Activated B cell treated with CpG ODN at 0.5 μM for 24 hours (primary cell): ENCODE results near the gene STYXL2. TPM values are rescaled to one million over a fixed set of nuclear protein-coding genes. Genes with fewer than 3 reads are reported as not detected.

ENCODE experiments used
- ATAC-seq: fragments of 200-7000 bp; cut with Tn5 transposase; one replicate; pipeline ENCODE4 v1.10.0; 2021; ENCODE audit warnings: low read depth, mild to moderate bottlenecking, moderate library complexity
- CTCF ChIA-PET: fragments of 350-600 bp; sonication (Branson Sonifier 250); formaldehyde crosslinking; loops from one replicate; lab custom pipeline; 2021; ENCODE audit warnings: antibody characterized with exemption; lab: Charles Lee
- POLR2A ChIA-PET: fragments of 350-600 bp; sonication (Branson Sonifier 250); formaldehyde crosslinking; loops from one replicate; lab custom pipeline; 2021; ENCODE audit warnings: antibody characterized with exemption; lab: Charles Lee
- DNase-seq: peaks from one replicate; pipeline ENCODE4 v3.0.0; 2022
- H3K27ac Mint-ChIP-seq: one replicate; pipeline ENCODE4 v1.8.0; 2020; ENCODE audit warnings: mixed read lengths
- H3K27me3 Mint-ChIP-seq: one replicate; pipeline ENCODE4 v1.8.0; 2021; ENCODE audit warnings: mixed read lengths
- H3K36me3 Mint-ChIP-seq: one replicate; pipeline ENCODE4 v1.8.0; 2021; ENCODE audit warnings: low read depth, mixed read lengths
- H3K4me1 Mint-ChIP-seq: one replicate; pipeline ENCODE4 v1.8.0; 2021; ENCODE audit warnings: mixed read lengths
- H3K4me3 Mint-ChIP-seq: one replicate; pipeline ENCODE4 v1.8.0; 2020; ENCODE audit warnings: mild to moderate bottlenecking, mixed read lengths
- H3K9me3 Mint-ChIP-seq: one replicate; pipeline ENCODE4 v1.8.0; 2020; ENCODE audit warnings: mixed read lengths
- CTCF ChIP-seq: fragments of 200-600 bp; IDR thresholded peaks from one replicate; pipeline ENCODE4 v1.8.0; 2022; ENCODE audit warnings: antibody characterized with exemption, mild to moderate bottlenecking
- intact Hi-C: fragments of 100-400 bp; cut with micrococcal nuclease; formaldehyde crosslinking; loops from one replicate; pipeline ENCODE4 v1.15.1; 2024
- total RNA-seq: library from RNA; stranded (reverse); gene quantifications from 2 replicates; pipeline ENCODE4 v1.2.3, GENCODE V29; 2022

Gene STYXL2
- total RNA-seq, 1 donor from 2014 or later, result not detected

DNA sequence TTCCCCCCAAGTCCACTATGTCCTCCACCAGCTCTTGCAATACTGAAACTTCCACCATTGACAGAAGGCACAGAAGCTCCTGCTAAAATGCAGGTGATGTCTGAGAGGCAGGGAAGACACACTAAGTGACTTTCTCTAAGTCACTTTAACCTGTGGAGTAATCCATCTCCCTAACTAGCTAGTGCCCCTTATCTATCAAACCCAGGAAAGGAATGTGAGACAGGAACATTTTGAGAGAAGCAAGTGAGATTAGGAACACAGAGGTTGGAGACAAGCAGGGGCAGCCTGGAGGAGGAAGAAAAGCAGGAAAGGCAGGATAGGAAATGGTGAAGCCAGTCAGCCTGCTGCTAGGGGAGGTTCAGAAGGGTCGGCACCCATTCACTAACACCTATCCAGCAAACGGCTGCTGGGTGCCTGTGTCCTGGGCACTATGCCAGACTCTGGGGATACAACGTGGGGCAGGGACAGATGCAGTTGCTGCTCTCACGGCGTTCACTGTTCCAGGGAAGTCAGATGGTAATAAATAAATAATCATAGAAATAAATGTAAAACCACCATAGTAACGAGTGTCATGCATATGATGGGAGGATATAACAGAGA is 10.7 kb upstream of the STYXL2 start:
- CTCF ChIA-PET, result interaction anchor here (0.9 kb wide), 1 partner anchor 23 kb away, joined by 3 read pairs; no protein-coding TSS in a partner anchor
- Mint-ChIP-seq H3K4me1 (no peaks in the 10 kb centered on the region), H3K27me3 (peaks cover 15% of the 10 kb centered on the region), H3K9me3 (no peaks in the 10 kb centered on the region), H3K4me3 (no peak overlapping the region), H3K36me3 (no peaks in the 10 kb centered on the region), H3K27ac (no peak overlapping the region)
- intact Hi-C loops, result no loop called here
- DNase-seq (no peak), ATAC-seq (no peak)
- no peak for TF ChIP-seq CTCF
- POLR2A ChIA-PET, result no interaction called here

DNA sequence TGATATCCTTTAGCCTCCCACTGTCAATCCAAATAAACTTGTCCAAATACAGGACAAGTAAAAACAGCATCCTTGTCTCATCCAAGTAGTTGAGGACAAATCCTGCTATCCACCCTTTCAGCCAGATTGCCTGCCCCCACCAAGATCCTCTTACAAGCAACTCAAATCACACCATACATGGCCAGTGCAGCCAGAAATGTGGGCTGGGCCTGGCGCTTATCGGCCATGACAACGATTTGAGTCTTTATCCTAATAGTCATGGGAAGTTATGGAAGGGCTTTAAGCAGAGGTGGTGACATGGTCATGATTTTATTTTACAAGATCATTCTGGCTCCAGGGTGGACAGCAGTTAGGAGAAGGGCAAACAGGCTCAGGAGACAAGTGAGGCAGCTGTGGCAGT is 10.0 kb upstream of the STYXL2 start:
- DNase-seq (no peak), ATAC-seq (no peak)
- CTCF ChIA-PET, result no interaction called here
- no peaks in the 10 kb centered on the region for H3K4me1 Mint-ChIP-seq
- peaks cover 13% of the 10 kb centered on the region for H3K27me3 Mint-ChIP-seq
- H3K4me3 Mint-ChIP-seq, result no peak overlapping the region
- H3K27ac Mint-ChIP-seq, result no peak overlapping the region
- TF ChIP-seq CTCF, result no peak
- POLR2A ChIA-PET, result no interaction called here
- H3K36me3 Mint-ChIP-seq, result no peaks in the 10 kb centered on the region
- intact Hi-C loops, result no loop called here
- no peaks in the 10 kb centered on the region for H3K9me3 Mint-ChIP-seq

DNA sequence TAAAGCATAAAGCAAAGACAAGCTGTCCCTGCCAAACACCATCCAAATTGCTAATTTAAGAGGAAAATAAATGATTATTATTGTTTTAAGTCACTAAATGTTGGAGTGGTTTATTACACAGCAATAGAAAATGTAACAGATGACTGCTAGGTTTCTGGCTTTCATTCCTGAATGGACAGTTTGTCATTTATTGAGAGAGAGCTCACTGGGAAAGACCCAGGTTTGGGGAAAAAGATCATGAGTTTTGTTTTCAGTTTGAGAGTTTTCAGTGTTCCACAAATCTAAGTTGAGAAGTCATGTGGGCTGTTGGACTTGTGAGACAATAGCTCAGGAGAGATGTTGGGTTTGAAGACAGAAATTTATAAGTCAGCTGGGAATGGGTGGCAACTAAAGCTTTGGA is 9.1 kb upstream of the STYXL2 start:
- intact Hi-C loops, result no loop called here

GRCh38 chr1:167086033-167086432 is 7.8 kb upstream of the STYXL2 start:
- ChIA-PET POLR2A (no interaction called here), CTCF (no interaction called here)
- TF ChIP-seq CTCF, result no peak
- Mint-ChIP-seq H3K4me3 (no peak overlapping the region), H3K27me3 (peaks cover 5% of the 10 kb centered on the region), H3K36me3 (no peaks in the 10 kb centered on the region), H3K9me3 (no peaks in the 10 kb centered on the region), H3K4me1 (peaks cover 14% of the 10 kb centered on the region), H3K27ac (no peak overlapping the region)
- intact Hi-C loops, result no loop called here
- DNase-seq (no peak), ATAC-seq (no peak)

More for the DNA sequence above, 9.1 kb upstream of the STYXL2 start:
- Mint-ChIP-seq H3K4me1 (peaks cover 3% of the 10 kb centered on the region), H3K27me3 (peaks cover 13% of the 10 kb centered on the region), H3K27ac (no peak overlapping the region), H3K36me3 (no peaks in the 10 kb centered on the region), H3K9me3 (no peaks in the 10 kb centered on the region), H3K4me3 (no peak overlapping the region)
- CTCF ChIA-PET, result interaction anchor here (1.3 kb wide), 1 partner anchor 24 kb away, joined by 3 read pairs; no protein-coding TSS in a partner anchor
- ATAC-seq (no peak), DNase-seq (no peak)
- TF ChIP-seq CTCF, result no peak
- POLR2A ChIA-PET, result no interaction called here

GRCh38 chr1:167086768-167087167 is 7.1 kb upstream of the STYXL2 start:
- H3K4me1 Mint-ChIP-seq, result peaks cover 14% of the 10 kb centered on the region

More at GRCh38 chr1:167086768-167087167, 7.1 kb upstream of the STYXL2 start:
- DNase-seq, result no peak
- intact Hi-C loops, result no loop called here
- Mint-ChIP-seq H3K27me3 (peaks cover 2% of the 10 kb centered on the region), H3K36me3 (no peaks in the 10 kb centered on the region), H3K27ac (no peak overlapping the region), H3K4me3 (no peak overlapping the region), H3K9me3 (no peaks in the 10 kb centered on the region)
- CTCF ChIA-PET, result no interaction called here
- no peak for TF ChIP-seq CTCF
- POLR2A ChIA-PET, result no interaction called here
- ATAC-seq, result no peak
